OCI-LY7 (cell line): ENCODE data around the gene KIAA1328. TPM values are rescaled to one million over a fixed set of nuclear protein-coding genes. Genes with fewer than 3 reads are reported as not detected.

Experiments used
- BruUV-seq: library from RNA; stranded (reverse); fragments of 400-500 nt; replicated peaks from 2 replicates; lab custom pipeline; 2021; lab: Mats Ljungman, UMichigan
- CTCF ChIA-PET: fragments of 300-600 bp; sonication (Branson Sonifier 250); formaldehyde crosslinking; loops from one replicate; lab custom pipeline; 2022; ENCODE audit warnings: antibody characterized with exemption; ENCODE audit not compliant: unreplicated experiment; lab: Charles Lee
- POLR2A ChIA-PET: fragments of 300-600 bp; sonication (Branson Sonifier 250); formaldehyde crosslinking; loops from one replicate; lab custom pipeline; 2022; ENCODE audit warnings: antibody characterized with exemption; lab: Charles Lee
- DNase-seq: peaks from one replicate; pipeline ENCODE4 v3.0.0-alpha.2; 2015; ENCODE audit warnings: low spot score
- H2AFZ ChIP-seq: fragments of 200-600 bp; sonication (generic), shearing (Covaris generic); 2 replicates; pipeline ENCODE4 v1.6.1; 2014; ENCODE audit warnings: mild to moderate bottlenecking, antibody characterized with exemption, low read length, moderate library complexity
- H3K27ac ChIP-seq: fragments of 200-600 bp; sonication (generic); 2 replicates; pipeline ENCODE4 v1.5.1; 2014; ENCODE audit warnings: mixed run types, low read depth, mild to moderate bottlenecking, moderate library complexity, low read length, inconsistent platforms; ENCODE audit not compliant: poor library complexity, severe bottlenecking
- H3K36me3 ChIP-seq: fragments of 200-600 bp; sonication (generic); 2 replicates; pipeline ENCODE4 v1.6.1; 2014; ENCODE audit warnings: mild to moderate bottlenecking, antibody characterized with exemption, low read length, moderate library complexity, mixed read lengths; ENCODE audit not compliant: insufficient read depth
- H3K4me1 ChIP-seq: fragments of 200-600 bp; sonication (generic); 2 replicates; pipeline ENCODE4 v1.5.1; 2014; ENCODE audit warnings: mild to moderate bottlenecking, low read length; ENCODE audit not compliant: insufficient read depth, poor library complexity, severe bottlenecking
- H3K4me2 ChIP-seq: fragments of 200-600 bp; sonication (generic); 2 replicates; pipeline ENCODE4 v1.6.1; 2014; ENCODE audit warnings: mild to moderate bottlenecking, low read length
- H3K4me3 ChIP-seq: fragments of 200-600 bp; sonication (generic); 2 replicates; pipeline ENCODE4 v1.5.1; 2014; ENCODE audit warnings: mild to moderate bottlenecking, low read depth, low read length; ENCODE audit not compliant: poor library complexity, severe bottlenecking
- H3K79me2 ChIP-seq: fragments of 200-600 bp; sonication (generic); 2 replicates; pipeline ENCODE4 v1.6.1; 2016; ENCODE audit warnings: low read depth, mild to moderate bottlenecking, low read length, moderate library complexity, mixed read lengths; ENCODE audit not compliant: insufficient read depth
- H3K9me2 ChIP-seq: fragments of 200-600 bp; sonication (generic); 2 replicates; pipeline ENCODE4 v1.6.1; 2016; ENCODE audit warnings: mild to moderate bottlenecking, low read length, mixed read lengths; ENCODE audit not compliant: insufficient read depth
- H3K9me3 ChIP-seq: fragments of 200-600 bp; sonication (generic); 2 replicates; pipeline ENCODE4 v1.6.1; 2014; ENCODE audit warnings: mild to moderate bottlenecking, mixed run types, low read length, mixed read lengths
- H4K20me1 ChIP-seq: fragments of 200-600 bp; sonication (generic); 2 replicates; pipeline ENCODE4 v1.6.1; 2014; ENCODE audit warnings: mild to moderate bottlenecking, antibody characterized with exemption, low read length, moderate library complexity, mixed read lengths; ENCODE audit not compliant: insufficient read depth
- CTCF ChIP-seq: fragments of 200-600 bp; sonication (generic); conservative IDR thresholded peaks from 2 replicates; pipeline ENCODE4 v1.5.1; 2014; ENCODE audit warnings: mild to moderate bottlenecking, antibody characterized with exemption, low read length, moderate library complexity, mixed read lengths
- EZH2phosphoT487 ChIP-seq: fragments of 200-600 bp; sonication (generic); IDR thresholded peaks from 2 replicates; pipeline ENCODE4 v1.6.1; 2018; ENCODE audit warnings: low read depth, borderline replicate concordance, mild to moderate bottlenecking, mixed run types, antibody characterized with exemption, low read length, moderate library complexity, mixed read lengths
- intact Hi-C: fragments of 100-400 bp; cut with micrococcal nuclease; formaldehyde crosslinking; loops from one replicate; pipeline ENCODE4 v1.10.0; 2022; ENCODE audit not compliant: unreplicated experiment
- total RNA-seq, 2 experiments: library from RNA; depleted of rRNA in 1 of 2; stranded (reverse); fragments of >200 nt in 1 of 2; shearing (Covaris generic) in 1 of 2; gene quantifications; 2 replicates each; pipeline ENCODE4 v1.2.3, GENCODE V29; 2014 to 2022

Gene KIAA1328
- total RNA-seq, 2 experiments from 2014 or later = 3.0 to 5.8 TPM

DNA sequence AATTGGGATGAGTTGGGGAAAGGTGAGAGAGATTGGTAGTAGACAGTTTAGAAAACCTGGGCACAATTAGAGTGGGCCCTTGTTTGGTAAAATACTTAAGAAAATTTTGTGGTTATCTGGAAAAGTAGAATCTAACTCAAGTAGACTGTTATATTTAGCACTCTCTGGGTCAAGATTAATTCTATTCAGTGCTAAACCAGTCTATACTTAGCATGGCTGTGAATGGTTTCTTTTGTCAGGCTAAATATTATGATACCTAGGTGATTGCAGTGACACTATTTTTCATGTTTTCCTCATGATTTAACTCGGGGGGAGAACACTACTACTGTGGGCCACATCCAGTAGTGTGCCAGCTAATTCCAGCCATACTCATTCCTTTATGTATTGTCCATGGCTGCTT lies 58.9 kb downstream of the KIAA1328 start:
- no peaks in the 10 kb centered on the region for H3K4me1 ChIP-seq
- no peak overlapping the region for H2AFZ ChIP-seq
- H3K4me3 ChIP-seq = no peak overlapping the region
- no peaks in the 10 kb centered on the region for H3K9me3 ChIP-seq
- no peak overlapping the region for H3K4me2 ChIP-seq
- no peak for DNase-seq
- BruUV-seq = no TSS peak
- no peaks in the 10 kb centered on the region for H3K9me2 ChIP-seq
- intact Hi-C loops = no loop called here
- no peak overlapping the region for H3K27ac ChIP-seq
- no peaks in the 10 kb centered on the region for H4K20me1 ChIP-seq
- ChIA-PET CTCF (no interaction called here), POLR2A (interaction anchor here (0.8 kb wide), 1 partner anchor 20 kb away, joined by 3 read pairs; no protein-coding TSS in a partner anchor)
- TF ChIP-seq EZH2phosphoT487 = no peak
- no peak for TF ChIP-seq CTCF
- no peaks in the 10 kb centered on the region for H3K36me3 ChIP-seq
- no peaks in the 10 kb centered on the region for H3K79me2 ChIP-seq

- intact Hi-C loops = no loop called here
- Histone ChIP-seq H3K9me2 (no peaks in the 10 kb centered on the region), H3K79me2 (no peaks in the 10 kb centered on the region), H2AFZ (no peak overlapping the region), H3K4me3 (no peak overlapping the region), H3K4me1 (no peaks in the 10 kb centered on the region), H3K4me2 (no peak overlapping the region), H4K20me1 (no peaks in the 10 kb centered on the region), H3K9me3 (no peaks in the 10 kb centered on the region), H3K27ac (no peak overlapping the region), H3K36me3 (no peaks in the 10 kb centered on the region)
- TF ChIP-seq CTCF (no peak), EZH2phosphoT487 (no peak)
- ChIA-PET CTCF (no interaction called here), POLR2A (interaction anchor here (0.8 kb wide), 1 partner anchor 21 kb away, joined by 3 read pairs; no protein-coding TSS in a partner anchor)
- DNase-seq = no peak
- no TSS peak for BruUV-seq
Observed at GRCh38 chr18:36888778-36889177, 59.9 kb downstream of the KIAA1328 start.

GRCh38 chr18:36889321-36889720 lies 60.4 kb downstream of the KIAA1328 start:
- H3K4me2 ChIP-seq = no peak overlapping the region
- no peak overlapping the region for H3K4me3 ChIP-seq
- H3K4me1 ChIP-seq = no peaks in the 10 kb centered on the region
- H3K9me2 ChIP-seq = no peaks in the 10 kb centered on the region
- no peak for DNase-seq
- CTCF ChIA-PET = no interaction called here
- no peaks in the 10 kb centered on the region for H4K20me1 ChIP-seq
- TF ChIP-seq EZH2phosphoT487 (no peak), CTCF (no peak)
- no TSS peak for BruUV-seq
- POLR2A ChIA-PET = no interaction called here
- no peak overlapping the region for H3K27ac ChIP-seq
- no peak overlapping the region for H2AFZ ChIP-seq
- no peaks in the 10 kb centered on the region for H3K79me2 ChIP-seq
- H3K9me3 ChIP-seq = no peaks in the 10 kb centered on the region
- no peaks in the 10 kb centered on the region for H3K36me3 ChIP-seq
- intact Hi-C loops = no loop called here
